Esophagus squamous epithelium (tissue), 5 donors: ENCODE measurements around the gene GABRR2. TPM values are rescaled to one million over a fixed set of nuclear protein-coding genes. Genes with fewer than 3 reads are reported as not detected.
A peak's percentile ranks its signal among the peaks of the same experiment; 100 is the strongest.

Experiments
- DNase-seq: peaks from one replicate; lab custom pipeline; 2025; lab: John Stamatoyannopoulos, UW
- H3K27ac ChIP-seq, 4 donors: fragments of 200-600 bp; sonication (generic); one replicate each; pipeline ENCODE4 v1.5.1; 2016 to 2019; ENCODE audit warnings: mild to moderate bottlenecking in 1 of 4
- H3K27me3 ChIP-seq, 4 donors: fragments of 200-600 bp; sonication (generic); 1 replicate in 3 of 4; 2 replicates in 1 of 4; pipeline versions ENCODE4 v1.5.1 to v1.6.0; 2017 to 2021; ENCODE audit warnings: antibody characterized with exemption in 1 of 4
- H3K36me3 ChIP-seq, 3 donors: fragments of 200-600 bp; sonication (generic); one replicate each; pipeline ENCODE4 v1.5.1; 2016 to 2019
- H3K4me1 ChIP-seq, 3 donors: fragments of 200-600 bp; sonication (generic); one replicate each; pipeline ENCODE4 v1.5.1; 2017 to 2019
- H3K4me3 ChIP-seq, 4 donors: fragments of 200-600 bp; sonication (generic); 1 replicate in 3 of 4; 2 replicates in 1 of 4; pipeline ENCODE4 v1.5.1; 2016 to 2019; ENCODE audit warnings: mild to moderate bottlenecking in 2 of 4, moderate library complexity in 1 of 4
- H3K9me3 ChIP-seq, 3 donors: fragments of 200-600 bp; sonication (generic); one replicate each; pipeline ENCODE4 v1.5.1; 2016 to 2019
- POLR2A ChIP-seq, 4 donors: fragments of 450-650 bp; IDR thresholded peaks; one replicate each; pipeline ENCODE4 v1.6.1; 2017; ENCODE audit warnings: antibody characterized with exemption in 4 of 4, mild to moderate bottlenecking in 4 of 4, moderate library complexity in 3 of 4
- WGBS, 2 donors: methylation state at CpG; one replicate each; pipeline ENCODE4 v1.1.5; 2018; 5-methylcytosine and 5-hydroxymethylcytosine counted together
- intact Hi-C: fragments of 100-400 bp; cut with DNase I; formaldehyde crosslinking; loops from one replicate; pipeline ENCODE4 v1.15.0; 2022
- total RNA-seq, 4 donors: library from RNA; depleted of rRNA; stranded (reverse); fragments of >200 nt; gene quantifications; one replicate each; pipeline ENCODE4 v1.1.0, GENCODE V29; 2016
- TF ChIP-seq, protein P1 (sequence below), 6 experiments: fragments of 450-650 bp in 4 of 6; fragments of 200-600 bp in 2 of 6; sonication (generic) in 2 of 6; IDR thresholded peaks; one replicate each; pipeline ENCODE4 v1.5.1; 2016 to 2019; ENCODE audit warnings: antibody characterized with exemption in 6 of 6, mild to moderate bottlenecking in 4 of 6, moderate library complexity in 4 of 6
- donor health status: DM: yes; HTN: yes; CAD: no.

GABRR2 gene
- total RNA-seq, 4 donors from 2014 or later, result 0.19 TPM; not detected in 3

DNA sequence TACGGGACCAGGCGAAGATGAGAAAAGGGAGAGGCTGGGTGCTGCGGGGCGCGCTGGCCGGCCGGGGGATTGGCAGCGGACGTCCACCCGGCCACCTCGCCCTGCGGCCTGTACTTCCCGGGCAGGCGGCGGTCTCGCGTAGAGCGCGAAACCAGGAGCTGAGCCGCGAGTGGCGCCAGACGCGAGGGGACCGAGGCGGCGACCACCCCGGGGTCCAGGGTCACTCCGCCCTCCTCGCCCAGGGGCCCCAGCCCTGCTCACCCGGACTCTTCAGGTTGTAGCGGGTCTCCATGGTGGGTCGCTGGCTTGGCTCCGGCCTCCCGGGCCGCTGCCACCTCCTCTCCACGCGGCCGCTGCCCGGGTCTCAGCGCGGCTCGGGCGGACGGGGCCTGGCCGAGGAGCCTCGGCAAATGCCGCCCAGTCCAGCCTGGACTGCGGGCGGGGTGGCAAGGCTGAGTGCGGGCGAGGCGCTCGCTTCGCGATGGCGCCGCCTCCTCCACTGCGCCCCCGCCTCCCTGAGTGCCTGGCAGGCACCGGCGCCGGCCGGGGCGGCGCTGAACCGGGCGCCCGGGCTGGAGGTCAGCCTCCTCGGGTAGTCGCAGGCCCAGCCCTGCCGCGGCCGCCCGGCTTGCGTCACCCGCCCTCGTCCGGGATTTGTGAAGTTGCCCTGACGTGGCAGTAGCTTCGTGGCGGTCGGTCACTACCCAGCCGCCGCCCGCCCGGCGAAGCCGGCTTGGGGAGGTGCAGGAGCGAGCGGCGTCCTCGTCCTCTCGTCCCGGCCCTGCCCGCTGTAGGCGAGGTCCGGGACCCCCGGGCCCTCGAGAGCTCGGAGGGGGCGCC is 37.4 kb upstream of the GABRR2 start, which contains the start of gene UBE2J1:
Gene UBE2J1, minus strand, starts transcription at position 445 of the 840 bp plus-strand sequence. Its CDS starts 153 bp downstream, at position 292.
- Histone ChIP-seq H3K36me3 (no peaks in the 10 kb centered on the region), H3K4me1 (peaks cover 5 to 51% (median 11%) of the 10 kb centered on the region in 3 donors), H3K27ac (peak within 1 kb of the TSS; percentile 93 to 99 (median 96)), H3K4me3 (peak within 1 kb of the TSS; percentile 74 to 97 (median 84)), H3K9me3 (no peaks in the 10 kb centered on the region), H3K27me3 (no peaks in the 10 kb centered on the region)
- DNase-seq, result peak; percentile 71
- TF ChIP-seq, protein P1, sequence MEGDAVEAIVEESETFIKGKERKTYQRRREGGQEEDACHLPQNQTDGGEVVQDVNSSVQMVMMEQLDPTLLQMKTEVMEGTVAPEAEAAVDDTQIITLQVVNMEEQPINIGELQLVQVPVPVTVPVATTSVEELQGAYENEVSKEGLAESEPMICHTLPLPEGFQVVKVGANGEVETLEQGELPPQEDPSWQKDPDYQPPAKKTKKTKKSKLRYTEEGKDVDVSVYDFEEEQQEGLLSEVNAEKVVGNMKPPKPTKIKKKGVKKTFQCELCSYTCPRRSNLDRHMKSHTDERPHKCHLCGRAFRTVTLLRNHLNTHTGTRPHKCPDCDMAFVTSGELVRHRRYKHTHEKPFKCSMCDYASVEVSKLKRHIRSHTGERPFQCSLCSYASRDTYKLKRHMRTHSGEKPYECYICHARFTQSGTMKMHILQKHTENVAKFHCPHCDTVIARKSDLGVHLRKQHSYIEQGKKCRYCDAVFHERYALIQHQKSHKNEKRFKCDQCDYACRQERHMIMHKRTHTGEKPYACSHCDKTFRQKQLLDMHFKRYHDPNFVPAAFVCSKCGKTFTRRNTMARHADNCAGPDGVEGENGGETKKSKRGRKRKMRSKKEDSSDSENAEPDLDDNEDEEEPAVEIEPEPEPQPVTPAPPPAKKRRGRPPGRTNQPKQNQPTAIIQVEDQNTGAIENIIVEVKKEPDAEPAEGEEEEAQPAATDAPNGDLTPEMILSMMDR (IDR thresholded peaks at IDR 0.05), result peak in 1 of 6 experiments; percentile 5
- peak in 3 of 4 donors; percentile 79 to 96 (median 96) for TF ChIP-seq POLR2A (IDR thresholded peaks at IDR 0.05)
- intact Hi-C loops, result no loop called here
- WGBS, 2 donors, result 0% methylated on average over 1 to 5 of the region's 102 CpGs

GRCh38 chr6:89351671-89352277 is 36.7 kb upstream of the GABRR2 start:
- Histone ChIP-seq H3K27ac (peak overlapping the region; percentile 93 to 99 (median 96)), H3K4me3 (peak overlapping the region; percentile 74 to 97 (median 84)), H3K27me3 (no peaks in the 10 kb centered on the region), H3K9me3 (no peaks in the 10 kb centered on the region), H3K36me3 (no peaks in the 10 kb centered on the region), H3K4me1 (peaks cover 5 to 54% (median 11%) of the 10 kb centered on the region in 3 donors)
- no peak for DNase-seq
- 0 to 1% methylated on average over 12 of the region's 12 CpGs for WGBS, 2 donors
- intact Hi-C loops, result no loop called here
- no peak for TF ChIP-seq POLR2A (IDR thresholded peaks at IDR 0.05)
- TF ChIP-seq, protein P1 (IDR thresholded peaks at IDR 0.05), result no peak

DNA sequence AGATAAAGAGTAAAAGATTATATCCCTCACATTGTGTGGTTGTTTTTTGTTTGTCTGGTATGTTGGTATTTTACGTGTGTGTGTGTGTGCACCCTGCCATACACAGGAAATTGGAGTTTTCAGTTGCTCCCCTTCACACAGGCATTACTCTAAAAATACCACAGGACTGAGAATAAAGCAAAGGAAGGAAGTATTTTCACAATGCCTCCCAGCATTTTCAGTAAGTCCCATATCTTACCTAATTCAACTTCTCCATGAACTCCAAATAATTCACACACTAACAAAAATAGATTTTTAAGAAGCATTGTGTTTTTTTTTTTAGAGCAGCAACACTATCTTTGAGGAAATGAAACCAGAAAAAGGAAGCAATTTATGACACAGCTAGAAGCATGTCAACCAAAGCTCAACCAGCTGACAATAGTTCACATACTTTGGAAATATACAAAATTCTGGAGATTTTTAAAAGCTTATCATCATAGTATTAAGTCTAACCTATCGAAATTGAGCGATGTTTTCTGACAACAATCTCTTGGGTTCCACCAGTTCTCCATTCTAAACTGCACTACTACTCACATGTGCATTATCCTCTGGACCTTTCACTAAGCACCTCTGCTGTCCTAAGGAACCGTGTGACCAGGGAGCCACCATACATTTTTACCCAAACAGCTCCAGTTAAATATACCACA is 35.3 kb upstream of the GABRR2 start:
- Histone ChIP-seq H3K27ac (peak overlapping the region; percentile 29 to 99 (median 94)), H3K4me1 (peaks cover 5 to 56% (median 11%) of the 10 kb centered on the region in 3 donors), H3K4me3 (peak overlapping the region in 3 of 4 donors; percentile 74 to 97 (median 80)), H3K27me3 (no peaks in the 10 kb centered on the region), H3K9me3 (no peaks in the 10 kb centered on the region), H3K36me3 (no peaks in the 10 kb centered on the region)
- TF ChIP-seq, protein P1 (IDR thresholded peaks at IDR 0.05), result no peak
- TF ChIP-seq POLR2A (IDR thresholded peaks at IDR 0.05), result no peak
- intact Hi-C loops, result no loop called here
- no peak for DNase-seq
- WGBS, 2 donors, result 40 to 70% methylated on average over 4 of the region's 4 CpGs

- TF ChIP-seq POLR2A (IDR thresholded peaks at IDR 0.05), result no peak
- TF ChIP-seq, protein P1 (IDR thresholded peaks at IDR 0.05), result no peak
- Histone ChIP-seq H3K4me1 (peaks cover 5 to 64% (median 11%) of the 10 kb centered on the region in 3 donors), H3K4me3 (no peak overlapping the region), H3K27ac (no peak overlapping the region), H3K27me3 (no peaks in the 10 kb centered on the region), H3K9me3 (no peaks in the 10 kb centered on the region), H3K36me3 (no peaks in the 10 kb centered on the region)
- DNase-seq, result no peak
- intact Hi-C loops, result no loop called here
- 94 to 100% methylated on average over 1 of the region's 1 CpG for WGBS, 2 donors
These were observed 33.3 kb upstream of the GABRR2 start for GRCh38 chr6:89348372-89348771.
